HL-60 (cell line): ENCODE data around the gene EDARADD.

Source experiments
- DNase-seq, 2 experiments: peaks; one replicate each; pipeline ENCODE4 v3.0.0-alpha.2; 2010 to 2020; ENCODE audit warnings: low read depth in 1 of 2, low spot score in 1 of 2
- H3K27ac ChIP-seq: fragments of 250-450 bp; sonication (Bioruptor Pico); replicated peaks from 2 replicates; pipeline ENCODE4 v1.5.1; 2020; ENCODE audit warnings: mild to moderate bottlenecking, moderate library complexity
- H3K27me3 ChIP-seq: fragments of 250-450 bp; sonication (Bioruptor Pico); 2 replicates; pipeline ENCODE4 v1.5.1; 2021; ENCODE audit warnings: mild to moderate bottlenecking, moderate library complexity; ENCODE audit not compliant: insufficient read depth, poor library complexity, severe bottlenecking
- H3K4me3 ChIP-seq: replicated peaks from 2 replicates; pipeline ENCODE4 v1.5.1; 2011; ENCODE audit warnings: mild to moderate bottlenecking, control low read depth, low read length; ENCODE audit not compliant: insufficient read depth
- CTCF ChIP-seq: IDR thresholded peaks from one replicate; pipeline ENCODE4 v1.5.1; 2011; ENCODE audit warnings: low read length, control low read depth, inconsistent platforms; ENCODE audit not compliant: insufficient read depth
- GABPA ChIP-seq: IDR thresholded peaks from 2 replicates; pipeline ENCODE4 v1.6.1; 2012; ENCODE audit warnings: low read depth
- POLR2AphosphoS5 ChIP-seq: IDR thresholded peaks from 2 replicates; pipeline ENCODE4 v1.6.1; 2012; ENCODE audit warnings: low read depth
- REST ChIP-seq: IDR thresholded peaks from 2 replicates; pipeline ENCODE4 v1.6.1; 2012; ENCODE audit warnings: low read depth; ENCODE audit not compliant: insufficient replicate concordance
- SPI1 ChIP-seq: IDR thresholded peaks from 2 replicates; pipeline ENCODE4 v1.6.1; 2012; ENCODE audit warnings: low read depth, mild to moderate bottlenecking, borderline replicate concordance

EDARADD gene

GRCh38 chr1:236508593-236509027 lies 114.5 kb downstream of the EDARADD start:
- Histone ChIP-seq H3K4me3 (no peak overlapping the region), H3K27me3 (no peaks in the 10 kb centered on the region), H3K27ac (no peak overlapping the region)
- no peak for DNase-seq
- TF ChIP-seq SPI1 = no peak
- no peak for TF ChIP-seq GABPA
- TF ChIP-seq CTCF = no peak

GRCh38 chr1:236509203-236509602 lies 115.1 kb downstream of the EDARADD start:
- DNase-seq = no peak
- H3K27ac ChIP-seq = no peak overlapping the region
- H3K4me3 ChIP-seq = no peak overlapping the region
- no peaks in the 10 kb centered on the region for H3K27me3 ChIP-seq
- TF ChIP-seq CTCF (no peak), GABPA (no peak), SPI1 (no peak), POLR2AphosphoS5 (no peak), REST (no peak)

- no peaks in the 10 kb centered on the region for H3K27me3 ChIP-seq
- no peak for DNase-seq
- TF ChIP-seq GABPA (no peak), CTCF (no peak), REST (no peak), SPI1 (no peak), POLR2AphosphoS5 (no peak)
- H3K4me3 ChIP-seq = no peak overlapping the region
- H3K27ac ChIP-seq = no peak overlapping the region
Measured at GRCh38 chr1:236509647-236510401, 115.7 kb downstream of the EDARADD start.
